T-helper 2 cell (primary cell): ENCODE measurements around the gene IDH2.

Experiments used
- DNase-seq, 5 experiments: peaks; one replicate each; pipeline versions ENCODE4 v3.0.0 to v3.0.0-alpha.2; 2012 to 2022

Gene IDH2

GRCh38 chr15:90042766-90043529 lies 59.3 kb downstream of the IDH2 start:
- no peak for DNase-seq

- DNase-seq: no peak
Observed at GRCh38 chr15:90042356-90042755, 59.9 kb downstream of the IDH2 start.

GRCh38 chr15:90040618-90041017 lies 61.6 kb downstream of the IDH2 start:
- no peak for DNase-seq

- DNase-seq: no peak
Observed at GRCh38 chr15:90039996-90040395, 62.3 kb downstream of the IDH2 start.

- no peak for DNase-seq
Observed at GRCh38 chr15:90038632-90039095, 63.6 kb downstream of the IDH2 start.

GRCh38 chr15:90037961-90038631 lies 64.2 kb downstream of the IDH2 start:
- DNase-seq: peak in 3 of 5 experiments; percentile 24 to 97 (median 50)

- no peak for DNase-seq
Observed at GRCh38 chr15:90037511-90037860, 64.8 kb downstream of the IDH2 start.

GRCh38 chr15:90036806-90037510 lies 65.3 kb downstream of the IDH2 start:
- DNase-seq: no peak

GRCh38 chr15:90036343-90036742 lies 65.9 kb downstream of the IDH2 start:
- DNase-seq: no peak

GRCh38 chr15:90035840-90036230 lies 66.4 kb downstream of the IDH2 start:
- no peak for DNase-seq

GRCh38 chr15:90035095-90035839 lies 67.0 kb downstream of the IDH2 start:
- DNase-seq: no peak

GRCh38 chr15:90033448-90033847 lies 68.8 kb downstream of the IDH2 start:
- DNase-seq: no peak
